GM12892 (cell line): ENCODE data around the gene DNAH14.

Experiments
- POLR2A ChIP-seq: IDR thresholded peaks from 2 replicates; pipeline ENCODE4 v1.6.1; 2011; ENCODE audit warnings: low read depth, low read length, control low read depth
- POLR2AphosphoS5 ChIP-seq: IDR thresholded peaks from 2 replicates; pipeline ENCODE4 v1.6.1; 2011; ENCODE audit warnings: low read depth, low read length, control low read depth

DNA sequence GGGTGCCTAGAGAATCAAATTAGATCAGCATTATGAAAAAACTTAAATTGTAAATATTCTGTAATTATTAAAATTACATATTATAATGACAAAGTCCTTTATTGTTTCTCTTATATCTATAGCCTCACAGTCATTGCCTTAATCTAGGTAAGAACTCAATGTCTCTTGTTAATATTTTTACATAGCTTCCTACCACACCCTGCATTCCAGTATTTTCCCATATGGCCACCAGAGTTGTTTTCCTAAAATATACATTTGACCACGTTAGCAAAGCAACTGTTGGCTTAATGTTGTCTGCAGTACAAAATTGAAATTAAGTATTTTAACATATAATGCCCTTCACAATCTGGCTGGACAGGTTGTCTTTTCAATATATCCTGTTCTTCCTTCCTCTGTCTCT is 230.3 kb downstream of the DNAH14 start:
- TF ChIP-seq POLR2AphosphoS5 (no peak), POLR2A (no peak)
